ENCODE measurements around the gene VSIG8. TPM values are rescaled to one million over a fixed set of nuclear protein-coding genes. Genes with fewer than 3 reads are reported as not detected.

The VSIG8 gene
- total and polyA plus RNA-seq, 12 donors, result 0.44 TPM; not detected in 11

DNA sequence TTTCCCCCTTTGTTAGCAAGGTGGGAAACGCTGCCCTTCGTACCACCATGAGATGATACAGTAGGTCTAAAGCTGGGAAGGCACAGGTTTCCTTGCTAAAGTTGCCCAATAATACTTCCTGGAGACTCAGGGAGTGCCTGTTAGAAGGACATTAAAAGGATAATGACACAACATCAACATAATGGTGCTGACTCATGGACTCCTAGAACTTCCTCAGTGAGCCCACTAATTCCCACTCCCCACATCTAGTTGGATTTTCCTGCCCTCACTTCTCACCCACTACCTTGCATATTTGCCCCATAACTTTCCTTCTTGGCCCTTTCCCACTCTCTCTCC is 20.0 kb upstream of the VSIG8 start:
- DNase-seq (no peak), ATAC-seq (peak in 1 of 8 donors; percentile 50)
- Histone ChIP-seq H3K4me1 (peaks cover 0 to 33% (median 0%) of the 10 kb centered on the region in 9 donors), H3K27me3 (no peaks in the 10 kb centered on the region), H3K9me3 (no peaks in the 10 kb centered on the region), H3K4me3 (no peak overlapping the region), H3K36me3 (no peaks in the 10 kb centered on the region), H3K27ac (peak overlapping the region in 1 of 10 donors; percentile 56)
- intact Hi-C loops (cut with DNase I), result loop anchor here in 2 of 10 donors (2.0 to 10.0 kb wide), 2 partner anchors 20 to 668 kb away; partner anchors contain the start of gene VSIG8 (in 1 of the 2)
- TF ChIP-seq, protein P1, sequence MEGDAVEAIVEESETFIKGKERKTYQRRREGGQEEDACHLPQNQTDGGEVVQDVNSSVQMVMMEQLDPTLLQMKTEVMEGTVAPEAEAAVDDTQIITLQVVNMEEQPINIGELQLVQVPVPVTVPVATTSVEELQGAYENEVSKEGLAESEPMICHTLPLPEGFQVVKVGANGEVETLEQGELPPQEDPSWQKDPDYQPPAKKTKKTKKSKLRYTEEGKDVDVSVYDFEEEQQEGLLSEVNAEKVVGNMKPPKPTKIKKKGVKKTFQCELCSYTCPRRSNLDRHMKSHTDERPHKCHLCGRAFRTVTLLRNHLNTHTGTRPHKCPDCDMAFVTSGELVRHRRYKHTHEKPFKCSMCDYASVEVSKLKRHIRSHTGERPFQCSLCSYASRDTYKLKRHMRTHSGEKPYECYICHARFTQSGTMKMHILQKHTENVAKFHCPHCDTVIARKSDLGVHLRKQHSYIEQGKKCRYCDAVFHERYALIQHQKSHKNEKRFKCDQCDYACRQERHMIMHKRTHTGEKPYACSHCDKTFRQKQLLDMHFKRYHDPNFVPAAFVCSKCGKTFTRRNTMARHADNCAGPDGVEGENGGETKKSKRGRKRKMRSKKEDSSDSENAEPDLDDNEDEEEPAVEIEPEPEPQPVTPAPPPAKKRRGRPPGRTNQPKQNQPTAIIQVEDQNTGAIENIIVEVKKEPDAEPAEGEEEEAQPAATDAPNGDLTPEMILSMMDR (IDR thresholded peaks at IDR 0.05), result no peak
- whole genome bisulfite sequencing, 2 donors, result 78 to 82% methylated on average over 2 of the region's 2 CpGs

DNA sequence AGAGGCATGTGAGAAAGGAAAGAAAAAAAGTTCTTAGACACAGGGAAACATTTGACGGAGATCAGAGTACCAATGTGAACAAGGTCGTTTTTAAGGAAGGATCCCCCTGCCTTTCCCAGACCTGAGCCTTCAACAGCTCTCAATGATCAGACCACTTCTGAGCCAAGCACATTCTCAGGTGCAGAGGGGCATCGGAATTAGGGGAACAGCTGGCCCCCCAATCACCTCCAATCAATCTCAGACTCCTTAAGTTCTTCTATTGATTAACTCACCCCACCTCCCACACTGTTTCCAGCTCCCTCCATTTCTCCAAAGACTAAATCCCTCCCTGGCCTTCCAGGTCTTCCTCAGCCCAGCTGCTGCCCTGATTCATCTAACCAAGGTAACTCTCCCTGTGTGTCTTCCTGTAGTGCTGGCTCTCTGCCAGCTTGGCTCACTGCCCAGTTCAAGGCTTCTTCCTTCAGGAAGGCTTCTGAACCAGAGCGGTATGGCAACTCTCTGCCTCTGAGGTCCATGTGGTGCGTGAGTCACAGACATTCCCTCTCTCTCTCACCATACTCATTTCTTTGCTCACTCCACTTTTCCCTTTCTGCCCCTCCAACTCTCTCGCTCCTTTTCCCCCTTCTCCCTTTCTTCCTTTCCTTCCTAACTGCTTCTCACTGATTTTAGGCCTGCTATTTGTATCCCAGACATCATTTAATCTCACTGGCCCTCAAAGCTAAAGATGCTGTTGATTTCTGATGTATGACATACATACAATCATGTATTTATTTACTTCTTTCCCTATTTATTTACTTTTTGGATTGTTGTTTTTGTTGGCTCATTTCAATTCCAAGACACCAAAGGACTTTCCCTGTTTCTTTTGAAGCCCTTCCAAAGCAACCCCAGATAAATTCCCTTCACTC is 19.4 kb upstream of the VSIG8 start:
- intact Hi-C loops (cut with DNase I), result loop anchor here in 2 of 10 donors (2.0 to 10.0 kb wide), 2 partner anchors 19 to 667 kb away; partner anchors contain the start of gene VSIG8 (in 1 of the 2)
- Histone ChIP-seq H3K4me3 (no peak overlapping the region), H3K27ac (peak overlapping the region in 1 of 10 donors; percentile 56), H3K9me3 (no peaks in the 10 kb centered on the region), H3K27me3 (no peaks in the 10 kb centered on the region), H3K4me1 (peaks cover 0 to 33% (median 0%) of the 10 kb centered on the region in 9 donors), H3K36me3 (no peaks in the 10 kb centered on the region)
- ATAC-seq (peak in 5 of 8 donors; percentile 31 to 70 (median 56)), DNase-seq (peak; percentile 48 to 65)
- TF ChIP-seq, protein P1 (IDR thresholded peaks at IDR 0.05), result no peak
- WGBS, 2 donors, result 63 to 66% methylated on average over 6 of the region's 6 CpGs

DNA sequence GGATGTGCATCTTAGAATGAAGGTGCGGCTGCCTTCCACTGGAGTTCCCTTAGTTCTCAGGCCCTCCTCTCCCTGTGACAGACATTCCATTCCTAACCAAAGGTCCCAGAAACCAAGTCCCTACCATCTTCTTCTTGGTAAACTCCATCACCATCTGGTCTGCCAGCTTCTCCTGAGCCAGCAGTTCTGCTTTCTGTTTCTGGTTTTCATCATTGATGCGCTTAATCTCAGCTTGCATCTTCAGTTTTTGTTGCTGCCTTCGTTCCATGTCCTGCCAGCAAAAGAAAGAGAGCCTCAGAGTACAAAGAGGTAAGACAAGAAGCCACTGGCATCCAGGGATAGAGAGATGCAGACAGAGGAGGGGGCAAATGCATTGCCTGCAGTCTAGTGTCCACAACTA is 18.0 kb upstream of the VSIG8 start:
- H3K27ac ChIP-seq, result peak overlapping the region in 1 of 10 donors; percentile 58
- WGBS, 2 donors, result 92 to 93% methylated on average over 3 of the region's 3 CpGs
- intact Hi-C loops (cut with DNase I), result loop anchor here in 1 of 10 donors (10.0 kb wide), 1 partner anchor 666 kb away; no protein-coding TSS in a partner anchor

DNA sequence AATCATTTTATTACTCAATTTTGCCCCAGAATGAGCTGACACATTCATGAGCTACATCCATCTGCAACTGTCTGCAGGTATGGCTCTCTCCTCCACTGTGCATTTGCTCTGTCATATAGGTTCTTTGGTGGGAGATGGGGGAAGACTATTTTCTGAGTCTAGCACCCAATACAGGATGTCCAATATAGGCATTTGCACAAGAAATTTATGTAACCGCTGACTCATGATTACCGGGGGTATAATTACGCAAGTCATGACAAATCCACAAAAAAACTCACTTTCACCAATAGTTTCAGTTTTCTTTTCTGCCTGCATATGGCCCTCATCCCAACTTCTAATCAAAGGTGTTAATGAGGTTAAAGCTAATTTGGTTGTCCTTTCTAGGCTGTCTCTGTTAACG is 17.5 kb upstream of the VSIG8 start:
- TF ChIP-seq, protein P1 (IDR thresholded peaks at IDR 0.05), result no peak
- H3K27ac ChIP-seq, result peak overlapping the region in 1 of 10 donors; percentile 58
- peaks cover 0 to 2% (median 0%) of the 10 kb centered on the region in 7 donors for H3K27me3 ChIP-seq
- no peak overlapping the region for H3K4me3 ChIP-seq
- H3K36me3 ChIP-seq, result no peaks in the 10 kb centered on the region
- no peaks in the 10 kb centered on the region for H3K9me3 ChIP-seq
- 86 to 91% methylated on average over 4 of the region's 4 CpGs for WGBS, 2 donors
- intact Hi-C loops (cut with DNase I), result loop anchor here in 1 of 10 donors (10.0 kb wide), 1 partner anchor 665 kb away; no protein-coding TSS in a partner anchor
- DNase-seq, result no peak
- H3K4me1 ChIP-seq, result peaks cover 0 to 33% (median 0%) of the 10 kb centered on the region in 9 donors
- peak in 1 of 8 donors; percentile 35 for ATAC-seq

More for the DNA sequence above, 18.0 kb upstream of the VSIG8 start:
- ATAC-seq, result no peak
- no peak overlapping the region for H3K4me3 ChIP-seq
- no peak for DNase-seq
- no peaks in the 10 kb centered on the region for H3K36me3 ChIP-seq
- no peaks in the 10 kb centered on the region for H3K9me3 ChIP-seq
- peaks cover 0 to under 1% (median 0%) of the 10 kb centered on the region in 7 donors for H3K27me3 ChIP-seq
- H3K4me1 ChIP-seq, result peaks cover 0 to 33% (median 0%) of the 10 kb centered on the region in 9 donors
- TF ChIP-seq, protein P1 (IDR thresholded peaks at IDR 0.05), result no peak
